HG03342 (cell line): Measurements from ENCODE around the gene ACP4.
"Not testable (repeated sequence)": the region's sequence is repeated elsewhere in the genome, so short reads cannot be mapped to it uniquely, and the experiment has no call there.

Experiments used
- ATAC-seq: cut with Tn5 transposase; IDR thresholded peaks from one replicate; pipeline ENCODE4 v1.9.1; 2021; ENCODE audit warnings: mild to moderate bottlenecking, moderate library complexity; ENCODE audit not compliant: unreplicated experiment

ACP4 gene, protein sequence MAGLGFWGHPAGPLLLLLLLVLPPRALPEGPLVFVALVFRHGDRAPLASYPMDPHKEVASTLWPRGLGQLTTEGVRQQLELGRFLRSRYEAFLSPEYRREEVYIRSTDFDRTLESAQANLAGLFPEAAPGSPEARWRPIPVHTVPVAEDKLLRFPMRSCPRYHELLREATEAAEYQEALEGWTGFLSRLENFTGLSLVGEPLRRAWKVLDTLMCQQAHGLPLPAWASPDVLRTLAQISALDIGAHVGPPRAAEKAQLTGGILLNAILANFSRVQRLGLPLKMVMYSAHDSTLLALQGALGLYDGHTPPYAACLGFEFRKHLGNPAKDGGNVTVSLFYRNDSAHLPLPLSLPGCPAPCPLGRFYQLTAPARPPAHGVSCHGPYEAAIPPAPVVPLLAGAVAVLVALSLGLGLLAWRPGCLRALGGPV

DNA sequence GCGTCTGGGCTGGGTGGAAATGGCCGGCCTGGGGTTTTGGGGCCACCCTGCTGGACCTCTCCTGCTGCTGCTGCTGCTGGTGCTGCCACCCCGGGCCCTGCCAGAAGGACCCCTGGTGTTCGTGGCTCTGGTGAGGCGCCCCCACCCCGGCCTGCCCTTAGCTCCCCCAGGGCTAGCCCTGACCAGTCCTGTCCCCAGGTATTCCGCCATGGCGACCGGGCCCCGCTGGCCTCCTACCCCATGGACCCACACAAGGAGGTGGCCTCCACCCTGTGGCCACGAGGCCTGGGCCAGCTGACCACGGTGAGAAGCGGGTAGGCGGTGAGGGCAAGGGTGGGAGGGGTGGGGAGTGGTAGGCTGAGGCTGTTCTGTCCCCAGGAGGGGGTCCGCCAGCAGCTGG is at the start of gene ACP4:
Gene ACP4 (plus strand): TSS at position 20 of the 400 bp plus-strand sequence. CDS start 0 bp downstream, at position 20.
- ATAC-seq: no peak

DNA sequence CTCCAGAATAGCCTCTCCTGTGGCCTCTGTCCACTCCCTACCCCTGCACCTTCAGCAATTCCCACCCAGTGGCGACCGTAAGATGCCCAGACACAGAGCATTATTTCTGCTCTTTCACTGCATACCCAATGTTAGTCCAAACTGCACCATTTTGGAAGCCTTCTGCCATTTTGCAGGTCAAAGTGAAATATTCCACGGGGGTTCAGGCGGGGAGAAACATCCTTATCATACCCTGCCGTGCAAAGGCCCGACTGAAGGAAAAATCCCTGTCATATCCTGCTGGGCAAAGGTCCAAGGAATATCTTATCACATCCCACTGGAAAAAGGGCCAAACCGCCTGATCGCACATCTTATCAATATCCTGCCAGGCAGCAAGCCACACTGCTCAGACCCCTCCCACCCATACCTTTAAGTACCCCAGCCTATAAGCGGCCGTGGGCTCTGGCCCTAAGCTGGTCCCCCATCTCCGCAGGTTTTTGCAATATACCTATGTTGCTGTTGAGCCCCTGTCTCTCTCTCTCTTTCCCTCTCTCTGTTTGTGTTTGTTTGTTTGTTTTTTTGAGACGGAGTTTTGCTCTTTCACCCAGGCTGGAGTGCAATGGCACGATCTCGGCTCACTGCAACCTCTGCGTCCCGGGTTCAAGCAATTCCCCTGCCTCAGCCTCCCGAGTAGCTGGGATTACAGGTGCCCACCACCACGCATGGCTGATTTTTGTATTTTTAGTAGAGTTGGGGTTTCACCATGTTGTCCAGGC is 48.9 kb upstream of the ACP4 start:
- ATAC-seq: no peak

DNA sequence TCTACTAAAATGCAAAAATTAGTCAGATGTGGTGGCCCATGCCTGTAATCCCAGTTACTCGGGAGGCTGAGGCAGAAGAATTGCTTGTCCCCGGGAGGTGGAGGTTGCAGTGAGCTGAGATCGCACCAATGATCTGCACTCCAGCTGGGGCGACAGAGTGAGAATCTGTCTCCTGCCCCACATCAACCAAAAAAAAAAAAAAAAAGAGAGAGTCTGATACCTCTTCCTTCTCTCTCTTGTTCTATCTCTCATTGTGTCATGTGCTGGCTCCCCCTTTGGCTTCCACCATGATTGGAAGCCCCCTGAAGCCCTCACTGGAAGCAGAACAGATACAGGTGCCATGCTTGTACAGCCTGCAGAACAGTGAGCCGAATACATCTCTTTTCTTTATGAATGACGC is 46.7 kb upstream of the ACP4 start:
- ATAC-seq: no peak

DNA sequence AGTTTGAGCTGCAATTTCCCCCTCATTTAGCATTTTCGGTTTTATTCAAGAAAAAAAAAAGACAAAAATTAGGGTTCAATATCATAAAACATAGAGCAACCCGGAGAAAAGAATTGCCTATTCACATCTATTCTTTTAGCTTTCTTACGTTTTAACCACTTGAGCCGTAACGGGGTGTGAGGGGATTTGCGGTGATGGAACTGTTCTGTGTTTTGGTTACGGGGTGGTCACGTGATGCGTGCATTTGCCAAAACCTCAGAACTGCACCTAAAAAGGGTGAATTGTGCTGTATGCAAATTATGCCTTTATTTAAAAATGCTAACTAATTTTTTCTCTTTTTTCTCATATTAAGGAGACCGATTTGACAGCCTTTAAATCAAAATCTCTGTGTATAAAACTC is 45.0 kb upstream of the ACP4 start:
- ATAC-seq: no peak

DNA sequence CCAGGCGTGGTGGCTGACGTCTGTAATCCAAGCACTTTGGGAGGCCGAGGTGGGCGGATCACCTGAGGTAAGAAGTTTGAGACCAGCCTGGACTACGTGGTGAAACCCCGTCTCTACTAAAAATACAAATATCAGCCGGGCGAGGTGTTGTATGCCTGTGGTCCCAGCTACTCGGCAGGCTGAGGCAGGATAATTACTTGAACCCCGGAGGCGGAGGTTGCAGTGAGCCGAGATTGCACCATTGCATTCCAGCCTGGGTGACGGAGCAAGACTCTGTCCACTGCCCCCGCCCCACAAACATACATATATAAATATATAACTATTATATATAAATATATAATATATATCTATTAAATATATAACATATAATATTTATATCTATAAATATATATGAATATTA is 43.1 kb upstream of the ACP4 start:
- not testable (repeated sequence) for ATAC-seq

DNA sequence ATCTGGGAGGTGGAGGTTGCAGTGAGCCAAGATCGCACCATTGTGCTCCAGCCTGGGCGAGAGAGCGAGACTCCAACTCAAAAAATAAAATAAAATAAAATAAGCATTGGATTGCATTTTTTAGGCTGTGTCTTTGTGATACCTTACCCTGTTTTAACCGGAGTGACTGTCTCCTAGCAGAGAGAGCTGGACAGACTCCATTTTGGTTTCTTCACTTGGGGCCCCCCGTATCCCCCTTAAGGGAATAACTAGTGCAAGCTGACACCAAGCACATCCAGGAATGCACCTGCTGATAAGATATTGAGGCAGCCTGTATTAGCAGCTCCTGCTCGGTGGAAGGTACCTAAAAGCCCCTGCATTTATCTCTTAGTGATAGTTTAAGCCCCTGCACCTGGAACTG is 40.7 kb upstream of the ACP4 start:
- ATAC-seq: no peak

DNA sequence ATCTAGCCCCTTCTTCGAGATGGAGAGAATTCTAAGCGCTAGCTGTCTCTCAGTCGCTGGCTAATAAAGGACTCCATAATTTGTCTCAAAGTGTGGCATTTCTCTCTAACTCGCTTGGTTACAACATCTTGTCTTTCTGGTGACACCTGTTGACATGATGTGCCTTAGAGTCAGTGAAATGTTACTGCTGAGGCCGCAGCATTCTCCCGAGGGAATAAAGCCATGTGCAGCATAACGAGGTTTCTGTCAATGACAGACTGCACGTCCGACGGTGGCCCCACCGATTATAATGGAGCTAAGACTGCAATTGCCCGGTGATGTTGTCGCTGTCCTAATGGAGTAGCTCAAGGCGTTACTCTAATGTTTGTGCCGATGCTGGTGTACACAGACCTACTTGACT is 40.2 kb upstream of the ACP4 start:
- no peak for ATAC-seq

DNA sequence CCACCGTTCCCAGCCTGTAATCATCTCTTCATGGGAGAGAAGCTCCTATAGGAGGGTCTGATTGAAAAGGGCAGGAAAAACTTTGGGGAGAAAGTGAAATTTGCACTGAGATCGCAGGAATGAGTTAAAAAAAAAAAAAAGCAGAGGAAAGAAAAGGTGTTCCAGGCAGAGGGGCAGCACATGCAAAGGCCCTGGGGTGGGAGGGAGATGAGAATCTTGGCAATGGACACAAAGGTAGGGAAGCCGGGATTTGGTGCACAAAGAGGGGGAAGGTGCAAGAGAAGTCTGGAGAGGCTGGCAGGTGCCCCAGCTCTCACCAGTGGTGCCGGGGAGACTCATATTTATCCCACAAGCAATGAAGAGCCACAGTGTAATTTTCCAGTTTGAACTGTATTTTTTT is 36.3 kb upstream of the ACP4 start:
- no peak for ATAC-seq

DNA sequence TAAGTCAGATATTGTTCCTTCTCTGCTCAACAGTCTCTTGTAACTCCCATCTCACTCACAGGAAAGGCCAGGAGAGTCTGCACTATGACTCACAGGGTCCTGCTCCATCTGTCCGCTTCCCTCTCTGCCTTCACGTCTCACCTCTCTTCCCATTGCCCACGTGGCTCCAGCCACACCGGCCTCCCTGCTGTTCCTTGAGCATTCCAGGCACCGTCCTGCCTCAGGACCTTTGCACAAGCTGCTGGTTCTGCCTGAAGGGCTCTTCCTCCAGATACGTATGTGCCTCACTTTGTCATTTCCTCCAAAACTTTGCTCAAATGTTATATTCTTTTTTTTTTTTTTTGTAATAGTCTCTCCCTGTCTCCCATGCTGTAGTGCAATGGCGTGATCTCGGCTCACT is 34.0 kb upstream of the ACP4 start:
- not testable (repeated sequence) for ATAC-seq

DNA sequence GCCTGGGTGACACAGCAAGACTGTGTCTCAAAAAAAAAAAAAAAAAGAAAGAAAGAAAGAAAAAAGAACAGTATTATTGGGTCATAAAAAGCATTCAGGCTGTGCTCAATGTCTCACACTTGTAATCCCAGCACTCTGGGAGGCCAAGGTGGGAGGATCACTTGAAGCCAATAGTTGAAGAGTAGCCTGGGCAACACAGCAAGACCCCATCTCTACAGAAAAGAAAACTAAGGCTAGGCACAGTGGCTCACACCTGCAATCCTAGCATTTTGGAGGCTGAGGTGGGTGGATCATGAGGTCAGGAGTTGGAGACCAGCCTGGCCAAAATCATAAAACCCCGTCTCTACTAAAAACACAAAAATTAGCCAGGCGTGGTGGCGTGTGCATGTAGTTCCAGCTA is 32.6 kb upstream of the ACP4 start:
- ATAC-seq: not testable (repeated sequence)

DNA sequence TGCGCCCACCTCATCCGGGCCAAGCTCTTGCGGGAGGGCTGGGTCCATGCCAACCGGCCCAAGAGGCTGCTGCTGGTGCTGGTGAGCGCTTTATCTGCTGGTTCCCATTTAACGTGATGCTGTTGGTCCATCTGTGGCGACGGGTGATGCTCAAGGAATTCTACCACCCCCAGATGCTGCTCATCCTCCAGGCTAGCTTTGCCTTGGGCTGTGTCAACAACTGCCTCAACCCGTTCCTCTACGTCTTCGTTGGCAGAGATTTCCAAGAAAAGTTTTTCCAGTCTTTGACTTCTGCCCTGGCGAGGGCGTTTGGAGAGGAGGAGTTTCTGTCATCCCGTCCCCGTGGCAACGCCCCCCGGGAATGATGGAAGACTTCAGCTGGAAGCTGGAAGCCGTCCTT is 31.1 kb upstream of the ACP4 start:
- ATAC-seq: not testable (repeated sequence)

DNA sequence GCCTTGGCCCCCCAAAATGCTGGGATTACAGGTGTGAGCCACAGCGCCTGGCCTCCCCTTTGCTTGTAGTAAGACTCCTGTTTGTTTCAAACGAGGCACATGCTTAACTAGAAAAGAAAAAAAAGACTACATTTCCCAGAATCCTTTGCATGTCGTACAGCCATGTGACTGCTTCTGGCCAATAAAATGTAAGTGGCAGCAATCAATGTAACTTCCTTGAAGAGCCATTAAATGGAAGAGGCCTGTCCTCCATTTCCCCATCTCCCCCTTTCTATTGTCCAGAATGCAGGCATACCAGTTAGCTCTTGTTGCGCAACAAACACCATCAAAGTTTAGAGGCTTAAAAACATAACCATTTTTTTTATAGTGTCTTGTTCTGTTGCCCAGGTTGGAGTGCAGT is 30.3 kb upstream of the ACP4 start:
- no peak for ATAC-seq

DNA sequence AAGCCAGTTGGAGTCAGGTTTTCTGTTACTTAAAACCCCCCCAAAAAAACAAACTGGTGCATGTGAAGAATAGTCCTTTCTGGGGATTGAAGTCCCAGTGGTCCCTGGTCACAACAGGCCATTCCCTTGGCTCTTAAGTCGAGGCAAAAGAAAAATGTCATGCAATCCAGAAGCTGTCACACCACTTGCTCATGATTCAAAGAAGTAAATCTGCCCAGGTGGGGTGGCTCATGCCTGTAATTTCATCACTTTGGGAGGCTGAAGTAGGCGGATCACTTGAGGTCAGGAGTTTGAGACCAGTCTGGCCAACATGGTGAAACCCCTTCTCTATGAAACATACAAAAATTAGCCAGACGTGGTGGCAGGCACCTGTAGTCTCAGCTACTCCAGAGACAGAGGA is 28.7 kb upstream of the ACP4 start:
- ATAC-seq: not testable (repeated sequence)

DNA sequence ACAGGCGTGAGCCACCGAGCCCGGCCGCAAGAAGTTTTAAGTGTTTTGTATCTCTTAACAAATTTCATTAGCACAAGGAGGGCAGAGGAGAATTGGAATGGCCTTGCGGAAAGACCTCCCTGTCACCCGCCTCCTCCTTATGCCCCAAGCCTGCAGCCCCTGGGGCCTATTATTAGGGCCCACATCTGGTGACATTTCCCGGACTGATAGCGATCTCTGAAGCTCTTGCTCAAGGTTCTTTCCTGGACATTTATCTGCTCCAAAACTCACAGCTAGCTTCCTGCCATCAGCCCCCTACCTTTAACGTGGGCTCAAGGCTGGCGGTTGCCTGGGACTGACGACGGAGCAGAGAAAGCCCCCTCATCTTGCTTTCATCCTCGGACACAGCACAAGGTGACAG is 26.7 kb upstream of the ACP4 start:
- not testable (repeated sequence) for ATAC-seq

DNA sequence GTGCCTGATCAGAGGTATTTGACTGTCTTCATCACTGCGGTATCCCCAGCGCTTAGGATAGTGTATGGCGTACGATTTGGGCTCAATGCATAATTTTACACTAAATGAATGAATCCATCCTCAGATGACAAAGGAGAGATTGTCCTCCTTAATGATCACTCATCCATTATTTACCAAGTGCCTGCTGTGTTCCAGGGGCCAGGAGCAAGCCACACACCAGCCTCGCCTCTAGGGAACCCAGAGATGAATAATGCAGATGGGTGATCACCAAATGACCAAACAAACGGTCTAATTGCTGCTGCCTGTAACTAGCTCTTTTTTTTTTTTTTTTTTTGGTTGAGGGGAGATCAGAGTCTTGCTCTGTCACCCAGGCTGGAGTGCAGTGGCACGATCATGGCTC is 25.8 kb upstream of the ACP4 start:
- no peak for ATAC-seq

DNA sequence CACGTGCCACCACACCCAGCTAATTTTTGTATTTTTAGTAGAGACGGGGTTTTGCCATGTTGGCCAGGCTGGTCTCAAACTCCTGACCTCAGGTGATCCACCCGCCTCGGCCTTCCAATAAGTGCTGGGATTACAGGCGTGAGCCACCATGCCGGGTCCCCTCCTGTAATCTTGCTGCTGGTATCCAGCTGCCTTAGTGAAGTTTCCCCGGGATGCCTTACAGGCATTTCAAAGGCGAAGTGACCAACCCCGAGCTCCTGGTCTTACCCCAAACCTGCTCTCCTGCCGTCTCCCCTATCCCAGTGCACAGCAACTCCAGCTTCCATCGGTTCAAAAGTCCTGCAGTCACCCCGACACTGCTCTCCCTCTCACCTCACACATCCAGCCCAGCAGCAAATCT is 23.5 kb upstream of the ACP4 start:
- ATAC-seq: not testable (repeated sequence)

DNA sequence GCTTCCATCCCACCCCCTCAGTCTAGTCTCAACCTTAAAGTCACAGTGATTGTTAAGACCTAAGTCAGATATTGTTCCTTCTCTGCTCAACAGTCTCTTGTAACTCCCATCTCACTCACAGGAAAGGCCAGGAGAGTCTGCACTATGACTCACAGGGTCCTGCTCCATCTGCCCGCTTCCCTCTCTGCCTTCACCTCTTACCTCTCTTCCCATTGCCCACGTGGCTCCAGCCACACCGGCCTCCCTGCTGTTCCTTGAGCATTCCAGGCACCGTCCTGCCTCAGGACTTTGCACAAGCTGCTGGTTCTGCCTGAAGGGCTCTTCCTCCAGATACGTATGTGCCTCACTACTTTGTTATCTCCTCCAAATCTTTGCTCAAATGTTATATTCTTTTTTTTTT is 23.0 kb upstream of the ACP4 start:
- ATAC-seq: not testable (repeated sequence)

DNA sequence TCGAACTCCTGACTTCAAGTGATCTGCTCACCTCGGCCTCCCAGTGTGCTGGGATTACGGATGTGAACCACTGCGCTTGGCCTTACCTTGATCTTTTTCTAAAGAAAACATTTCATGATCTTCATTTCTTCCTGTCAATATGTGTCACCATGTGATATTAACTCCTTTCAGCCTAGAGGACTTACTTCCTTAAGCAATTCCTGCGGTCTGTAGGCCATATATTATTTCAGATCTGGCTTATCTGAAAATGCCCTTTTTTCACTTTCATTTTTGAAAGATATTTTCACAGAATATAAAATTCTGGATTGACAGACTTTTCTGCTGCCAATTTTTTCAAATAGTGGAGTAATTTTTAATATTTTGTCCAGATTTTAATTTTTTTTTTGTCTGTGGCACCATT is 21.9 kb upstream of the ACP4 start:
- no peak for ATAC-seq

DNA sequence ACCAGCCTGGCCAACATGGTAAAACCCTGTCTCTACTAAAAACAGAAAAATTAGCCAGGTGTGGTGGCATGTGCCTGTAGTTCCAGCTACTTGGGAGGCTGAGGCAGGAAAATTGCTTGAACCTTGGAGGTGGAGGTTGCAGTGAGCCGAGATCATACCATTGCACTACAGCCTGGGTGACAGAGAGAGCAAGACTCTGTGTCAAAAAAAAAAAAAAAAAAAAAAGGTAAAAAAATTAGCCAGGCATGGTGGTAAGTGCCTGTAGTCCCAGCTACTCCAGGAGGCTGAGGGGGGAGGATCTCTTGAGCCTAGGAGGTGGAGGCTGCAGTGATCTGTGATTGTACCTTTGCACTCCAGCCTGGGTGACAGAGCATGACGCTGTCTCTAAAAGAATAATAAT is 20.1 kb upstream of the ACP4 start, which contains the start of gene GPR32:
Gene GPR32 (plus strand): TSS at position 301 of the 400 bp plus-strand sequence. CDS start 137 bp downstream, outside the sequence.
- not testable (repeated sequence) for ATAC-seq

DNA sequence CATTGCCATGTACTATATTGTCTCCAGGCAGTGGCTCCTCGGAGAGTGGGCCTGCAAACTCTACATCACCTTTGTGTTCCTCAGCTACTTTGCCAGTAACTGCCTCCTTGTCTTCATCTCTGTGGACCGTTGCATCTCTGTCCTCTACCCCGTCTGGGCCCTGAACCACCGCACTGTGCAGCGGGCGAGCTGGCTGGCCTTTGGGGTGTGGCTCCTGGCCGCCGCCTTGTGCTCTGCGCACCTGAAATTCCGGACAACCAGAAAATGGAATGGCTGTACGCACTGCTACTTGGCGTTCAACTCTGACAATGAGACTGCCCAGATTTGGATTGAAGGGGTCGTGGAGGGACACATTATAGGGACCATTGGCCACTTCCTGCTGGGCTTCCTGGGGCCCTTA is 19.3 kb upstream of the ACP4 start:
- no peak for ATAC-seq

DNA sequence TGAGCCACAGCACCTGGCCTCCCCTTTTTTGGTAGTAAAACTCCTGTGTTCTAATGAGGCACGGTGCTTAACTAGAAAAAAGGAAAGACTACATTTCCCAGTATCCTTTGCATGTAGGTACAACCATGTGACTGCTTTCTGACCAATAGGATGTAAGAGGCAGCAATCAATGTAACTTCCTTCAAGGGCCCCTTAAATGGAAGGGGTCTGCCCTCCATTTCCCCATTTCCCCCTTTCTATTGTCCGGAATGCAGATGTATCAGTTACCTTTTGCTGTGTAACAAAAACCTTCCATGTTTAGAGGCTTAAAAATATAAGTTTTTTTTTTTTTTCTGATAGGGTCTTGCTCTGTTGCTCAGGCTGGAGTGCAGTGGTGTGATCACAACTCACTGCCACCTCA is 17.7 kb upstream of the ACP4 start:
- no peak for ATAC-seq

DNA sequence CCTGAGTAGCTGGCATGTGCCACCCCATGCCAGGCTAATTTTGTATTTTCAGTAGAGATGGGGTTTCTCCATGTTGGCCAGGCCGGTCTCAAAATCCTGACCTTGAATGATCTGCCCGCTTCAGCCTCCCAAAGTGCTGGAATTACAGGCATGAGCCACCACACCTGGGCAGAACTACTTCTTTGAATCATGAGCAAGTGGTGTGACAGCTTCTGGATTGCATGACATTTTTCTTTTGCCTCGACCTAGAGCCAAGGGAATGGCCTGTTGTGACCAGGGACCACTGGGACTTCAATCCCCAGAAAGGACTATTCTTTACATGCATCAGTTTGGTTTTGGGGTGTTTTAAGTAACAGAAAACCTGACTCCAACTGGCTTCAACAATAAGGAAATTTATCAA is 17.3 kb upstream of the ACP4 start:
- ATAC-seq: not testable (repeated sequence)
